Measurements from ENCODE around the gene AGAP2.
"Not testable (repeated sequence)": the region's sequence is repeated elsewhere in the genome, so short reads cannot be mapped to it uniquely, and the experiment has no call there.

Gene AGAP2

GRCh38 chr12:57692500-57692899 is 46.0 kb downstream of the AGAP2 start:
- DNase-seq, result no peak

GRCh38 chr12:57688931-57689330 is 49.6 kb downstream of the AGAP2 start:
- no peak for DNase-seq

- DNase-seq, result no peak
Measured at GRCh38 chr12:57687862-57688261, 50.7 kb downstream of the AGAP2 start.

GRCh38 chr12:57679697-57680096 is 58.8 kb downstream of the AGAP2 start:
- DNase-seq, result no peak

- DNase-seq, result not testable (repeated sequence)
Measured at GRCh38 chr12:57677947-57678346, 60.6 kb downstream of the AGAP2 start.

GRCh38 chr12:57674691-57675090 is 63.9 kb downstream of the AGAP2 start:
- DNase-seq, result no peak

Measured in activated T-cell treated with anti-CD3 and anti-CD28 coated beads, Interleukin-2, amount 50 U/mL, for 48 hours (primary cell).